IMR-90 (cell line): ENCODE results near the gene NOTCH3. TPM values are rescaled to one million over a fixed set of nuclear protein-coding genes. Genes with fewer than 3 reads are reported as not detected.

Experiments used
- ATAC-seq: fragments of 200-7000 bp; cut with Tn5 transposase; 2 replicates; pipeline ENCODE4 v1.9.1; 2020; ENCODE audit warnings: low read depth, mild to moderate bottlenecking, moderate library complexity
- BruUV-seq: library from RNA; stranded (reverse); fragments of 400-500 nt; replicated peaks from 2 replicates; lab custom pipeline; 2021; lab: Mats Ljungman, UMichigan
- CTCF ChIA-PET: fragments of 300-600 bp; formaldehyde crosslinking; extraction: SDS; loops from one replicate; lab custom pipeline; 2021; ENCODE audit warnings: antibody characterized with exemption; lab: Yijun Ruan, JAX
- POLR2A ChIA-PET: fragments of 300-600 bp; sonication (Branson Sonifier 250); formaldehyde crosslinking; loops from one replicate; lab custom pipeline; 2022; ENCODE audit warnings: antibody characterized with exemption; ENCODE audit not compliant: unreplicated experiment; lab: Charles Lee
- DNase-seq: peaks from one replicate; pipeline ENCODE4 v3.0.0; 2013
- H2AFZ ChIP-seq: replicated peaks from 2 replicates; pipeline ENCODE3; 2013; ENCODE audit warnings: low read length, mild to moderate bottlenecking; ENCODE audit not compliant: poor library complexity
- H2AK5ac ChIP-seq: 2 replicates; pipeline ENCODE4 v1.6.1; 2013; ENCODE audit warnings: low read depth, low read length, inconsistent platforms
- H2AK9ac ChIP-seq: replicated peaks from 2 replicates; pipeline ENCODE3; 2013; ENCODE audit warnings: mild to moderate bottlenecking, low read depth, low read length, moderate library complexity; ENCODE audit not compliant: poor library complexity
- H2BK120ac ChIP-seq: 2 replicates; pipeline ENCODE4 v1.6.1; 2013; ENCODE audit warnings: low read depth, low read length, inconsistent platforms
- H2BK15ac ChIP-seq: 3 replicates; pipeline ENCODE4 v1.6.1; 2013; ENCODE audit warnings: low read depth, low read length, inconsistent platforms
- H2BK20ac ChIP-seq: 2 replicates; pipeline ENCODE4 v1.6.1; 2013; ENCODE audit warnings: low read depth, mild to moderate bottlenecking, inconsistent platforms, low read length, moderate library complexity
- H2BK5ac ChIP-seq: 2 replicates; pipeline ENCODE4 v1.6.1; 2013; ENCODE audit warnings: mild to moderate bottlenecking, low read depth, low read length, inconsistent platforms; ENCODE audit not compliant: poor library complexity, severe bottlenecking
- H3K14ac ChIP-seq: replicated peaks from 2 replicates; pipeline ENCODE4 v1.6.1; 2013; ENCODE audit warnings: low read depth, low read length, inconsistent platforms
- H3K18ac ChIP-seq: 2 replicates; pipeline ENCODE4 v1.6.1; 2013; ENCODE audit warnings: low read depth, low read length, control low read depth
- H3K23ac ChIP-seq: 2 replicates; pipeline ENCODE4 v1.6.1; 2013; ENCODE audit warnings: low read depth, low read length, inconsistent platforms
- H3K27ac ChIP-seq: 2 replicates; pipeline ENCODE4 v1.5.1; 2013; ENCODE audit warnings: mild to moderate bottlenecking, control low read depth, low read length; ENCODE audit not compliant: insufficient read depth
- H3K27me3 ChIP-seq: 2 replicates; pipeline ENCODE4 v1.6.1; 2013; ENCODE audit warnings: low read length; ENCODE audit not compliant: control insufficient read depth, insufficient read depth
- H3K36me3 ChIP-seq: 2 replicates; pipeline ENCODE4 v1.6.1; 2013; ENCODE audit warnings: low read length, mixed read lengths; ENCODE audit not compliant: control insufficient read depth, insufficient read depth
- H3K4ac ChIP-seq: 2 replicates; pipeline ENCODE4 v1.6.1; 2013; ENCODE audit warnings: low read depth, low read length, inconsistent platforms
- H3K4me1 ChIP-seq: 2 replicates; pipeline ENCODE4 v1.6.1; 2013; ENCODE audit warnings: low read length, mixed read lengths; ENCODE audit not compliant: control insufficient read depth, insufficient read depth
- H3K4me2 ChIP-seq: 2 replicates; pipeline ENCODE4 v1.6.1; 2013; ENCODE audit warnings: low read depth, mild to moderate bottlenecking, control low read depth, low read length, moderate library complexity
- H3K4me3 ChIP-seq: 2 replicates; pipeline ENCODE4 v1.5.1; 2013; ENCODE audit warnings: low read depth, mild to moderate bottlenecking, control low read depth, low read length, moderate library complexity; ENCODE audit not compliant: insufficient read depth
- H3K56ac ChIP-seq: 2 replicates; pipeline ENCODE4 v1.6.1; 2013; ENCODE audit warnings: low read length, inconsistent platforms; ENCODE audit not compliant: insufficient read depth; ENCODE audit errors: extremely low read depth
- H3K79me1 ChIP-seq, 2 experiments: 2 replicates each; pipeline ENCODE4 v1.6.1; 2013; ENCODE audit warnings: low read length in 2 of 2, inconsistent platforms in 1 of 2, low read depth in 1 of 2
- H3K9ac ChIP-seq: 2 replicates; pipeline ENCODE4 v1.6.1; 2013; ENCODE audit warnings: low read depth, low read length, control low read depth
- H3K9me1 ChIP-seq: 2 replicates; pipeline ENCODE4 v1.6.1; 2013; ENCODE audit warnings: low read length, inconsistent platforms; ENCODE audit not compliant: insufficient read depth
- H3K9me3 ChIP-seq: 2 replicates; pipeline ENCODE4 v1.6.1; 2013; ENCODE audit warnings: low read length; ENCODE audit not compliant: control insufficient read depth, insufficient read depth
- H4K20me1 ChIP-seq: 2 replicates; pipeline ENCODE4 v1.6.1; 2013; ENCODE audit warnings: low read length, inconsistent platforms; ENCODE audit not compliant: insufficient read depth
- H4K5ac ChIP-seq: 2 replicates; pipeline ENCODE4 v1.6.1; 2013; ENCODE audit warnings: mild to moderate bottlenecking, low read depth, low read length, control low read depth
- H4K8ac ChIP-seq, 2 experiments: 2 replicates each; pipeline ENCODE4 v1.6.1; 2013; ENCODE audit warnings: low read depth in 2 of 2, low read length in 2 of 2, control low read depth in 1 of 2, inconsistent platforms in 1 of 2
- H4K91ac ChIP-seq: 2 replicates; pipeline ENCODE4 v1.6.1; 2013; ENCODE audit warnings: low read depth, low read length, inconsistent platforms; ENCODE audit not compliant: insufficient read depth
- BHLHE40 ChIP-seq: fragments of 150-350 bp; IDR thresholded peaks from 2 replicates; pipeline ENCODE4 v1.6.1; 2016; ENCODE audit warnings: mild to moderate bottlenecking, low read depth, low read length
- CEBPB ChIP-seq: IDR thresholded peaks from 2 replicates; pipeline ENCODE4 v1.6.1; 2012; ENCODE audit warnings: low read depth, low read length, improper control_type of control experiment
- CHD1 ChIP-seq: IDR thresholded peaks from 2 replicates; pipeline ENCODE4 v1.6.1; 2012; ENCODE audit warnings: low read depth, low read length, improper control_type of control experiment
- FOS ChIP-seq: fragments of 150-350 bp; IDR thresholded peaks from 2 replicates; pipeline ENCODE4 v1.6.1; 2016; ENCODE audit warnings: low read depth, low read length
- MAFK ChIP-seq: IDR thresholded peaks from 2 replicates; pipeline ENCODE4 v1.6.1; 2012; ENCODE audit warnings: low read depth, low read length, improper control_type of control experiment
- MXI1 ChIP-seq: IDR thresholded peaks from 2 replicates; pipeline ENCODE4 v1.6.1; 2012; ENCODE audit warnings: low read depth, mild to moderate bottlenecking, low read length, moderate library complexity, borderline replicate concordance
- NFE2L2 ChIP-seq: fragments of 150-350 bp; IDR thresholded peaks from 2 replicates; pipeline ENCODE4 v1.6.1; 2016; ENCODE audit warnings: low read depth, mild to moderate bottlenecking, low read length
- POLR2A ChIP-seq: IDR thresholded peaks from 2 replicates; pipeline ENCODE4 v1.6.1; 2012; ENCODE audit warnings: mild to moderate bottlenecking, low read depth, low read length
- RAD21 ChIP-seq: IDR thresholded peaks from 2 replicates; pipeline ENCODE4 v1.6.1; 2012; ENCODE audit warnings: low read length, improper control_type of control experiment
- RCOR1 ChIP-seq: IDR thresholded peaks from 2 replicates; pipeline ENCODE4 v1.6.1; 2012; ENCODE audit warnings: mild to moderate bottlenecking, low read length, improper control_type of control experiment; ENCODE audit not compliant: insufficient replicate concordance
- SMC3 ChIP-seq: fragments of 150-350 bp; IDR thresholded peaks from 2 replicates; pipeline ENCODE4 v1.6.1; 2016; ENCODE audit warnings: low read depth, mild to moderate bottlenecking, antibody characterized with exemption, low read length, moderate library complexity
- WGBS, 2 experiments: methylation state at CpG; one replicate each; pipeline versions ENCODE4 v1.1.5 to v1.1.7; 2013; ENCODE audit warnings: missing lambda C conversion rate in 2 of 2; ENCODE audit not compliant: insufficient read length in 1 of 2; ENCODE audit errors: extremely low coverage in 2 of 2; 5-methylcytosine and 5-hydroxymethylcytosine counted together
- dilution Hi-C: fragments of 300-500 bp; cut with HindIII; formaldehyde crosslinking; loops from one replicate; pipeline ENCODE4 v1.14.3; 2018; ENCODE audit warnings: low sequenced_read_pairs; ENCODE audit not compliant: unreplicated experiment
- in situ Hi-C: fragments of 300-500 bp; cut with MboI; formaldehyde crosslinking; loops from 3 replicates; pipeline ENCODE4 v1.14.3; 2019; ENCODE audit warnings: low sequenced_read_pairs, inconsistent platforms, mixed read lengths
- intact Hi-C: fragments of 100-400 bp; cut with micrococcal nuclease; formaldehyde crosslinking; loops from 2 replicates; pipeline ENCODE4 v1.10.0; 2022
- polyA plus RNA-seq, 3 experiments: library from polyadenylated mRNA; depleted of rRNA; stranded (reverse); fragments of >200 nt; gene quantifications; 2 replicates each; pipeline ENCODE4 v1.2.3, GENCODE V29; 2012; ENCODE audit warnings: low replicate concordance in 1 of 3
- total RNA-seq: library from RNA; depleted of rRNA; stranded (reverse); fragments of >200 nt; gene quantifications from 2 replicates; pipeline ENCODE4 v1.2.3, GENCODE V29; 2012
- TF ChIP-seq, protein P1 (sequence below): fragments of 150-350 bp; IDR thresholded peaks from 2 replicates; pipeline ENCODE4 v1.6.1; 2016; ENCODE audit warnings: low read depth, mild to moderate bottlenecking, low read length, moderate library complexity, borderline replicate concordance

NOTCH3 gene
- total and polyA plus RNA-seq, 2 of the 4 experiments (the other 2 are of a cell fraction): 5.9 to 25.1 TPM

DNA sequence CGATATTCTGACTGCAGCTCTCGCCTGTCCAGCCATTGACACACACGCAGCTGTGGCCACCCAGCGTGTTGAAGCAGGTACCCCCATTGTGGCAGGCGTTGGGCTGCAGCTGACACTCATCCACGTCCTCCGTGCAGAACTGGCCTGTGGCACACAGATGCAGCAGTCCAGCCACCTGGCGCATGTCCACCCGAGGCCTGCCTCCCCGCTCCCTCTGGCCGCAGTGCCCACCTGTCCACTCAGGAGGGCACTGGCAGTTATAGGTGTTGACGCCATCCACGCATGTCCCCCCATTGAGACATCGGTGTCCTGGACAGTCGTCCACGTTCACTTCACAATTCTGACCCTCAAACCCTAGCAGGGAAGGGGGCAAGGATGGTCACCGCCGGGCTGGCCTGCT is 9.3 kb downstream of the NOTCH3 start:
- dilution Hi-C loops: no loop called here
- DNase-seq: no peak

More for the DNA sequence above, 9.3 kb downstream of the NOTCH3 start:
- no peak overlapping the region for H3K4me2 ChIP-seq
- peaks cover 44% of the 10 kb centered on the region for H3K36me3 ChIP-seq
- intact Hi-C loops: no loop called here
- H2BK5ac ChIP-seq: no peak overlapping the region
- no peak overlapping the region for H3K23ac ChIP-seq
- no peak overlapping the region for H3K56ac ChIP-seq
- no peak overlapping the region for H3K14ac ChIP-seq
- H3K18ac ChIP-seq: no peak overlapping the region
- no peak overlapping the region for H3K4me3 ChIP-seq
- no peaks in the 10 kb centered on the region for H3K27me3 ChIP-seq
- peaks cover 10 to 32% of the 10 kb centered on the region in 2 experiments; a peak in 3 of 4 replicates for H3K79me1 ChIP-seq
- H2BK120ac ChIP-seq: no peak overlapping the region
- H3K4me1 ChIP-seq: peaks cover 2% of the 10 kb centered on the region
- H2BK15ac ChIP-seq: no peak overlapping the region
- no peak for TF ChIP-seq NFE2L2
- no peak for TF ChIP-seq BHLHE40
- no peak for TF ChIP-seq MXI1
- TF ChIP-seq POLR2A: no peak
- no peak for TF ChIP-seq CEBPB
- TF ChIP-seq FOS: no peak
- TF ChIP-seq, protein P1, sequence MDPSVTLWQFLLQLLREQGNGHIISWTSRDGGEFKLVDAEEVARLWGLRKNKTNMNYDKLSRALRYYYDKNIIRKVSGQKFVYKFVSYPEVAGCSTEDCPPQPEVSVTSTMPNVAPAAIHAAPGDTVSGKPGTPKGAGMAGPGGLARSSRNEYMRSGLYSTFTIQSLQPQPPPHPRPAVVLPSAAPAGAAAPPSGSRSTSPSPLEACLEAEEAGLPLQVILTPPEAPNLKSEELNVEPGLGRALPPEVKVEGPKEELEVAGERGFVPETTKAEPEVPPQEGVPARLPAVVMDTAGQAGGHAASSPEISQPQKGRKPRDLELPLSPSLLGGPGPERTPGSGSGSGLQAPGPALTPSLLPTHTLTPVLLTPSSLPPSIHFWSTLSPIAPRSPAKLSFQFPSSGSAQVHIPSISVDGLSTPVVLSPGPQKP: no peak
- no peak for TF ChIP-seq CHD1
- TF ChIP-seq RCOR1: no peak
- no peak for TF ChIP-seq SMC3
- no peak for TF ChIP-seq MAFK
- TF ChIP-seq RAD21: no peak
- in situ Hi-C loops: no loop called here
- H2BK20ac ChIP-seq: no peak overlapping the region
- H4K20me1 ChIP-seq: peaks cover 14% of the 10 kb centered on the region
- H3K9me3 ChIP-seq: no peaks in the 10 kb centered on the region
- CTCF ChIA-PET: no interaction called here
- no peak for ATAC-seq
- peak overlapping the region; percentile 8; the same call in 1 of the 2 replicates for H2AK5ac ChIP-seq
- POLR2A ChIA-PET: no interaction called here
- no peak overlapping the region for H2AK9ac ChIP-seq
- BruUV-seq: no TSS peak
- H2AFZ ChIP-seq: no peak overlapping the region
- H4K91ac ChIP-seq: no peak overlapping the region
- no peak overlapping the region for H3K9ac ChIP-seq
- H4K8ac ChIP-seq: no peak overlapping the region
- no peak overlapping the region for H3K27ac ChIP-seq
- H4K5ac ChIP-seq: no peak overlapping the region
- peaks cover 4% of the 10 kb centered on the region for H3K9me1 ChIP-seq
- H3K4ac ChIP-seq: no peak overlapping the region
- 90% methylated on average over 11 of the region's 18 CpGs; no CpG with 5 or more reads in 1 of the 2 experiments for WGBS, 2 experiments
